GM12801 (cell line): ENCODE data around the gene ACSL6.

Experiments
- CTCF ChIP-seq: IDR thresholded peaks from one replicate; pipeline ENCODE4 v1.5.1; 2011; ENCODE audit warnings: control low read depth; ENCODE audit not compliant: insufficient read length; ENCODE audit errors: extremely low read depth

The ACSL6 gene

GRCh38 chr5:132010989-132011621, 353 bp downstream of the ACSL6 start:
- no peak for TF ChIP-seq CTCF

GRCh38 chr5:132010645-132010988, 841 bp downstream of the ACSL6 start:
- no peak for TF ChIP-seq CTCF

- TF ChIP-seq CTCF, result no peak
These were observed 1.6 kb downstream of the ACSL6 start for GRCh38 chr5:132009706-132010405.

GRCh38 chr5:132008961-132009680, 2.3 kb downstream of the ACSL6 start:
- no peak for TF ChIP-seq CTCF

GRCh38 chr5:132008163-132008473, 3.3 kb downstream of the ACSL6 start:
- no peak for TF ChIP-seq CTCF

GRCh38 chr5:132007399-132008162, 3.9 kb downstream of the ACSL6 start:
- no peak for TF ChIP-seq CTCF

GRCh38 chr5:132006331-132007120, 4.9 kb downstream of the ACSL6 start:
- TF ChIP-seq CTCF, result no peak
